Inferior parietal cortex (tissue), 1 donor: Measurements from ENCODE around the gene HMX1.

Experiments
- DNase-seq: peaks from one replicate; pipeline ENCODE4 v3.0.0-alpha.2; 2016; ENCODE audit errors: extremely low spot score

Gene HMX1

DNA sequence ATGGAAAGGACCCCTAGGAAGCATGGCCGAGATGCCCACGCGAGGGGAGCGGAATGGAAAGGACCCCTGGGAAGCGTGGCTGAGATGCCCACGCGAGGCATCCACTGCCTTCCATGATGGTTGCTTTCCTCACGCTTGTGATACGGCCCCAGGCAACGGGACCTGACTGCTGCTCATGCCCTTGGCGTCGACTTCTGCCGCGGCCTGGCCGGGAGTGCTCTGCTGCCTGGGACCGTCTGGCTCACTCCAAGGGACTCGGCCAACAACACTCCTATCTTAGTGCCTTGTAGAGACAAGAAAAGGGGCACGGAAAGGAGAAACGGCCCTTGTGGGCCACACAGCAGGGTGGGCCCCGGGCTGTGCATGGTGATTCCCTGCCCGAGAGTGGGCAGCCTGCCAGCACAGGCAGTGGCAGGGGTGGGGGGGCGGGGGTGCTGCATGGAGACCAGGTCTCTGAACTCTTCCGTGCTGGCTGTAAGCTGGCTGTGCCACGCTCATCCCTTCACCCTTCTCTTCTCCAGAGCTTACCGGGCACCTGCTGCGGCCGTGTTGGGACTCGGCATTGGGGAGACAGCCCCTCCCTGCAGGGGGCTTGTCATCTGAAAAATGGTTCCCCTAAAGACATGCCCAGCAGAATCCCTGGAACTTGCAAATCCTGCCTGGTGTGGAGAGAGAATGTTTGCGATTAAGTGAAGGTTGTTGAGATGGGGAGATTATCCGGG is 38.6 kb upstream of the HMX1 start:
- no peak for DNase-seq

DNA sequence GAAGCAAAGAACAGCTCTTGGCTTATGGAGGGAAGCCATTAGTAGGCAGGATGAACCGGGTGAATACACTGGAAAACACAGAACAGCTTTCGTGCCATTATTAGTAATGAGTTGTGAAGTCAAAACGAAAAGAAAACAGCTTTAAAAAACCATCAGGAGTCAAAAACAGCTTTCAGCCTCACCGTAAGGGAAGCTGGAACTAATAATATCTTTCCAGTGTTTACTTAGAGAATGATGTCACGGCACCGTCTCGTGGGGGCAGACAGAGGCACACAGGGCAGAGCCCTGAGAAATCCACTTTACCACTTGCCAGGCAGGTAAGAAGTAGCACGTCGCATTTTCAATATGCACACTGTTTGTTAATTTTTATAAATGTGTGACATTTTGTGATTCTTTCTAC is 37.9 kb upstream of the HMX1 start:
- no peak for DNase-seq

DNA sequence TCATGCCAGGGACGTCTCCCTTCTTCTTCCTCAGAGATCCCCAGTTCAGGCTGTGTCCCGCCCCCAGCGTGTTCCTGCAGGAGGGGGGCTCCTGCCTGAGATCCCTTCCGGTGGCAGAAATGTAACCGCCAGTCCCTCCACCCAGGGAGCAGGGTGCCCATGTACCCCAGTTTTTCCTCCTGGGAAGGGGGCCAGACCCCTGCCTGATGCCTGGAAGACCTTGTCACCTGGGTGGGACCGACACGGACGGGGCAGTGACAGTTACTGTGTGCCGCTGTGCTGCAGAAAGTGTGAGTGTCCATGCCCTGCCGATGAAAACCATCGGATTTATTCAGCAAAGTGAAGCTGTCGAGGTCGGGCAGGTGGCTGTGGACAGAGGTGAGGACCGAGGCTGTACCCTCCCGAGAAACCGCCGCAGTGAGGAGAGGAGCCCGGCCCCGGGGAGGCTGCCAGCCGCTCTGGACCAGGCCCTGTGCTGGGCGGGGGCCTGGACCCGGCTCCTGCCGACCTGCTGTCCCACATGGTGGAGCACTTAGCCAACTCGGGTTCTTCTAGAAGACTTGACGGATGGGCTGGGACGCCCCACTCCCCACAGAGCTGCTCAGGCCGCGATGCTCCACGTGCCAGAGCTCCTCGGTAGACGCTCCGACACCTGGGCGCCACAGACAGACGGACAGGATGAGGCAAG is 36.7 kb upstream of the HMX1 start:
- DNase-seq = no peak

DNA sequence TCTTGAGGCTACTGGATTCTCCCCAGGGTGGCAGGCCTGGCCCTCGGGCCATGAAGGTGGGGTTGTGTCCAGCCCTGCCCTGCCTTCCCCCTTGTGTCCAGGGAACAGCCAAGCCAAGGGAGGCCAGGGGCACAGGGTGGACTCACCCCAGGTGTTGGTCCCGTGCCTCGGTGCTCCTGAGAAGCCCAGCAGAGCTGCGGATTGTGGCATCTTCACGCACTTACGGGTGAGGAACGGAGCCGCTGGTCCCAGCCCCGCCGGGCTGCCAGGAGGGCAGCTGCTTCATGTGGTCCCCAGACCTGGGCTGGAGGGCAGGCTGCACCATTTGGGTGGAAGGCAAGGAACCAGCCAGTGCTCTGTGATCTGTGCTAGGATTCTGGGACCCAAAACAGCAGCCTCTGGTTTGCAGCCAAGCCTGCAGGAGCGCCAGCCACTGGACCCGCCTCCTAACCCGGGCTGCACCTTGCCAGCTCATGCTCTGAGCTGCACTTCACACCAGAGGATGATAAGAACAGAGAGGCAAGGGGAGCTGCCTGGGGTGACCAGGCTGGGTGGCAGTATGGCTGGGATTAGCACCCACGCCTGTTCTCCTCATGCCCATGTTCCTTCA is 36.1 kb upstream of the HMX1 start:
- no peak for DNase-seq

DNA sequence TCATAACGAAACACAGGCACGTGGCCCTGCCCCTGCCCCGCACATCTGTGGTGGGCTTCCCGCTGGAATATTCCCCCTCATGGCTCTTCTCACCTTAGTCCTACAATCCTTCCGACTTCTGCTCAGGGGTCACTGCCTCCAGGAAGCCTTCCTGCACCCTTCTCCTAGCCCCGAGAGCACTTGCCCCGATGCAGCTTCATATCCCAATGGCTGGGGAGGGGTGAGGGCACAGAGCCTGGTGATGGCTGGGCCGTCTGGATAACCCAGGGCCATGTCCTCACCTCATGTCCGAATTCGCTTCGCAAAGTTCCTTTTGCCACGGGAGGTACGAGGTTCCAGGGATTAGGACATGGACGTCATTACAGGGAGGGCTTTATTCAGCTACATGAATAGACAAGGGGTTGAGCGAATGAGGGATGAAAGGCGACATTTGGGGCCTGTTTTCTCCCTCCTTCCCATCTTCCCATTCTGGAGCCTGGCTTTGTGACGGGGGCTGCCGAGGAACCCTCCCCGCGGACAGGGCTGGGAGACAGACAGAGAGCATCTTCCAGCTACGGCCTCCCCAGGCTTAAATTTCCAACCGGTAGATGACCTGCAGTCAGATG is 35.5 kb upstream of the HMX1 start:
- DNase-seq = no peak

DNA sequence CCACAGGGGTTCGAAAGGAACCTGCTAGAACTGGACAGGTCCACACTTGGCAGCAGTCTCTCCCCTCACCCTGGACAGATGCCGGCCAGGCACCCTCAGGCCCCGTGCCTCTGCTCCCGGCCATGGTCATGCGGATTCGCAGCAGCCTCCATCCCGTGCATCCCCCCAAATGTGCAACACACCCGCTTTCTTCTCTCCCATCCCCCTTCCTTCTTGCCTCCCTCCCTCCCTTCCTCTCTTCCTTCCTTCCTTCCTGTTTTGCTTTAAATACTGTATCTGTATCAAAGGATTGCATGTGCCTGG is 35.0 kb upstream of the HMX1 start:
- DNase-seq = no peak

DNA sequence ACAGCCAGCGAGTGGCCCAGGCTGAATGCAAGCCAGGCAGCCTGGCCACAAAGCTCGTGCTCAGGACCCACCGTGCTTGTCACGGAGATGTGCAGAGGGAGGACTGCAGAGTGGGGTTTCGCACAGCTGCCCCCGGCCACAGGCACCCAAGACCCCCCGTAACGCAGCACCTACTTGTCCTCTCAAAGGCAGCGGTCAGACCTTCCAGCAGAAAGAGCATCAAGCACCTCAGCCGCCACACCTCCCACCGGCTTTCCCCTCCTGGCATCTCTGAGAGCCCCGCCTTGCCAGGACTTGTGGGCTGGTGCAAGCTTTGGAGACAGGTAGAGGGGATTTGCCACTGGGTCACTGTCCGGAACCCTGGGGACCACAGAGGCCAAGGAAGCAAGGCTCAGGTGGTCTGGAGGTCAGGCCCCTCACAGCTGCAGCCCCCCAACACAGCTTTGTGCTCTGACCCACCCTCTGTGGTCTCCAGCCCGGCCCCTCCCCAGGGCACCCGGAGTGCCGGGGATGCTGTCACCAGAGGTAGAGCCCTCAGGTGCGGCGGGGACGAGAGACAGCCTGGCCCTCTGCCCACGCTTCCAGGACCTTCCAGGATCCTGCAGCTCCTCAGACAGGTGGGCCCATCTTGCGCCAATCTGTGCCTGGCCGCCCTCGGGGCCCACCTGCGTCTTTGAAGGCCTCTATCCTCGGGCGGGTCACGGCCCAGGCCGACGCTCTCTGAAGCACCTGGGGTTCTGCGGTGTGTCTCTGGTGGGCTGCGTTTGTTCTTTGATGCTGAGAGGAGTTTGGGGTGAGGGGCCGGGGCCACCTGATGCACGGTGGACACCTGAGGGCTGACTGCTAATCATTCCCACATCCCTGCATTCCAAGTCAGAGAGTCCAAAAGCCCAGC is 34.4 kb upstream of the HMX1 start:
- DNase-seq = no peak

DNA sequence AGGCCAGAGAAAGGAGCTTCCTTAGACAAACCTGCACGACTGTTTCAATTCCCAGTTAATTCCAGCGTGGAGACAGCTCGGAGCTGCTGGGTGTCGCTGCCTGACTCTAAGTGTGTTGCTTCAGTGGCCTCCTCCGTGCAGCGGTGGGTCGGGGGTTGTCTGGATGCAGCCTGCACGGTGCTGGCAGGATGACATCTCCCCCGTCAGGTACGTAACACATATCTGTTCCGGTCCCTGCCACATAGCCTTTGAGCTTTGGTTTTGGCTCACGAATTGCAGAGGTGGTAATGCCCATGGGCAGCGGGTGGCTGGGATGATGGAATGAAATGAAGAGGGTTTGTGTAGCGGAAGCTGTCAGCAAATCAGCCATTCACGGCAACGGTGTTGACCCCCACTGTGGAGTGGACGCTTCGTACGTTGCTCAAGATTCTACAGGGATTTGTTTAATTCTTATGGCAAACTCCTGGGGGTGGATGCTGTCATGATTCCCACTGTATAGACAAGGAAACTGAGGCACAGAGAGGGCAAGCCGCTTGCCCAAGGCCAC is 33.7 kb upstream of the HMX1 start:
- DNase-seq = no peak

DNA sequence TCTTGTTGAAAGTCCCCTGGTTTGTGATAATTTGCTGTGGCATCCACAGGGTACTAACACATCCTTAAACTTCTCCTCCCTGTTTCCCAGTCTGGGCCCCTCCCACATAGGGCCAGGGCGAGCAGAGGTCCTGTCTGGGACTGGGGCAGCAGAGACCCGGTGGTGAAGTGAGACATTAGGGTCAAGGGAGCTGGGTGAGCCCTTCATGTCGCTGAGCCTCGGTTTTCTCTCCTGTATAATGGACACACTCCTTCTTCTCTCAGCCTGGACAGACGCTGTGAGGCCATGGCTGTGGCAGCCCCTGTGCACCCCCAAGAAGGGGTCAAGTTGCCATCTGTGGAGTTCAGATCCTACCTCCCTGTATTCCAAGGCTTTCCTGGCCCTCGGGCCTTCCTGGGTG is 33.0 kb upstream of the HMX1 start:
- no peak for DNase-seq

DNA sequence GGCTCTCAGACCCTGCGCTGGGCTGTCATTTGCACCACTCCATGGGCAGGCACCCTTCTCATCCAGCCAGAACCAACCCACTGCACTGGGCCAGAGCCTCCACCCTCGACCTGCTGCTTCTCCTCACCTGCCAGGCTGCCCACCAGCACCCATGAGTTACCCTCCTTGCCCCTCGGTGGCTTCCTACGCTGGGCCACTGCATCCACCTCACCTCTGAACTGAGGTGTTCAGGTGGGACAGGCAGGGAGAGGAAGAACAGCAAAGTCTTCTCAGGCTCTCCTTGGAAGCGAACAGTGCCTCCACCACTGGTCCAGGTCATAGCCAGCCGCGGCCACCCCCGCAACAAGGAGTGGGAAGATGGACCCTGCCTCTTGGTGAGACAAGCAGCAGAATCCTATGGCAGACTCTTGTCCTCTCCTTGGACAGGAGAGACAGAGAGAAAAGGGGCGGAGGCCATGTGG is 32.4 kb upstream of the HMX1 start:
- no peak for DNase-seq

DNA sequence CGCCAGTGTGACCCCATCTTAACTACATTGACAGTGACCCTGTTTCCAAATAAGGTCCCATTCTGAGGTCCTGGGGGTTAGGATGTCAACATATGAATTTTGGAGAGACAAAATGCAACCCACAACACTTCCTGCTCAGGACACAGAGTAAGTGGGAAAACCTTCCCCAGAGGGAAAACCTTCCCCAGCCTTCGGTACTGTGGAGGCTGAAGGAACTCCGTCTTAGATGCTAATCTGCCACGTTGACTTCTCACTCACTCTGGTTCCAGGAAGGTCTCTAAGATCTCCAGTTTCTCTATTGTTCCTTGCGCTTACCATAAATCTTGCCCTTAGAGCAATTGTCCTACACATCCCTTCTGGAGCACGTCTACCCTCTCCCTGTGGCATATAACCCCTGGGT is 29.7 kb upstream of the HMX1 start:
- DNase-seq = no peak

DNA sequence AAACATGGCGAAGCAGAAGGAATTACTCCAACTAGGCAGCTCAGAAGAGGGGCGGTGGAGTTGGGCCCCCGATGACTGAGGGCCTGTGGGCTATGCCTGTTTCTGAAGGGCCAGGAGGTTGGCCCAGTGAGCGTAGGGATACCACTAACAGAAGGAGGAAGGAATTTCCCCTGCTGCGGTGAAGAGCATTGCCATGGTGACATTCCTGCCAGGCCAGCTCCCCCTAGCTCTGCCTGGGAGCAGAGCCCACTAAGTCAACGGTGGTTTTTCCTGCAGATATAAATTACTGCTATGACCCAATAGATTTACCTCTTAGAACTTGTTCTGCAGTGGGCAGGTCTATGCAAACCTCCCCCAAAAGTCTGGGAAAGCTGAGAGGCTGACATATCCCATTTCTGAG is 28.9 kb upstream of the HMX1 start:
- DNase-seq = no peak

DNA sequence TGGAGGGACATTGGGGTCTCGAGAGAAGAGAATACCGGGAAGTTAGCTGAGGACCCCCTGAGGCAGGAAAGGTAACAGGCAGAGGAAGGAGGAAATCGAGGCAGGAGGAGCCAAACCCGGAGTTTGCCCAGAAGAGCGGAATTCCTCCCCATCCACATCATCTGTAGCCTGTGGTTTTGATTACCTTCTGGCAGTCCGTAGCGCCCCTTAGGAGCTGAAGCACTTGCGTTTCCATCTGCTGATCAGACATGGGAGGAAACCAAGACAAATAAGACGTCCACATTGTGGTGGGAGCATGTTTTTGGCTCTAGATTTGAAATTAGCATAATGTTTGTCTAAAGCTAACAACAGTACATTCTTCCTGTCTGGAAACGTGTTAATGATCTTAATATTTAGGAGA is 26.8 kb upstream of the HMX1 start:
- DNase-seq = no peak

DNA sequence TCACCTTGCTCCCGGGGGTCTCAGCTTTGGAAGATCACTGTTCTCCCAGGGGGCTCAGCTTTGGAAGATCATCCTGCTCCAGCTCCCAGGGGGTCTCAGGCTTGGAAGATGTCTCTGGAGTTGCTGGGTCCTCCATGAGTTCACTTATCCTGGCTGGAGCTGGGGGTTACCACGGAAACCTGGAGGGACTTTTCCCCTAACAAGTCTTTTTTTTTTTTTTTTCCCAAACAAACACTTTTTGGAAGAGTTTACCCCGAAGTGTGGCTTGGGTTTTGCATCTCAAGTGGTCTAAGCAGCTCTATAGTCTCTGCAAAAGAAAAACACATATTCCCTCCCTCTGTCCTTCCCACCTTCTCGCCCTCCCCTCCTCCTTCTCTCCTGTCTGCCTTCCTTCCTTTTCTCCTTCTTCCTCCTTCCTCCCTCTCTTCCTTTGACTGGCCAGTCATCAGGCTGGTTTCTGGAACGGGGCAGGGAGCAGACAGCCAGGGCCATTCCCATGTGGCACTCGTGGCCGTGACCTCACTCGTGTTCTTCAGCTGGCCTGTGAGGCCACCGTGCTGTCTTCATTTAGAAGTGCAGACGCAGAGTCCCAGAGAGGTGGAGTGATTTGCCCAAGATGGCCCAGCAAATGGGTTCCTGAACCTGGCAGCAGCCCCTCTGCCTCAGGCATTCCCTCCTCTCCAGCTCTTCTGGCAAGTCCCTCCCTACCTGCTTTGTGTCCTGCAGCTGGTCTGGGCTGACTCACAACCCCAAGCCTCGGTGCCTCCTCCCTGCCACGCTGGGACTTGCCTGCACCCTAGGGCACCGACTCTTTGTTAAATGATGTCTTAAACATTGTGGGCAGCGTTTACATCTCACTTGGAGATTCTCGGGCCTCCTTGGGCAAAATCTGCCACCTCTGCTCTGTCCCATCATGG is 25.9 kb upstream of the HMX1 start:
- DNase-seq = no peak

DNA sequence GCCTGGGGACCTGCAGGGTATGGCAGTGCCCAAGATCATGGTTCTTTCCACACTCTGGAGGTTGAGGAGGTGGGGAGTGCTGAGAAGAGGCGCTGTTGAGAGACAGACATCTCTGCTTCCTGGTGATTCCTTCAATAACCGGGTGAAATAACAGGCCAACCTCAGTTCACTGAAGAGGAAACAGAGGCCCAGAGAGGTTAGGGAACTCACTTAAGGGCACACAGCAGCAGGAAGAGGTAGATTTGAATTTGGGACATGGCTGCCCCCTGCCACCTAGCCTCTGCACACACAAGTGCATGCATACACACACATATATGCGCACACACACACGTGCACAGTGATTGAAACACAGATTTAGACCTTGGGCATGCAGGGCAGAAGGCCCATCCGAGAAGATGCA is 24.9 kb upstream of the HMX1 start:
- no peak for DNase-seq

DNA sequence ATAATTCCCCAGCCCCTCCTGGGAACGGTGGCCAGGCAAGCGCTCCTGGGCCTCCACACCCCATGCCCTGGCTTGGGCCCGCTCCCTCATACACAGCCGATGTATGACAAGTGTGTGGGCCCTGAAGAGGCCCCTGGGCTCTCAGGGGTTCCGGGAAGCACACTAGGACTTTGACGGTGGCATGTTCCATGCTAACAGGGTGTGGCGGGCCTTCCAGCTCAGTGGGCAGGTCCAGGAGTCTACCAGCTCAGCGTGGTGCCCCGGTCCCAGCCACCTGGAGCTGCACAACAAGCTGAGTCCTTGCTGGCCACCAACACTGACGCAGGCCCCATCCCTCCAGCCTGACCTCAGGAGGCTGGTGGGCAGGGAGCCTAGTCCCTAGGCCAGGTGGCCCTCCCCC is 24.4 kb upstream of the HMX1 start:
- DNase-seq = no peak

DNA sequence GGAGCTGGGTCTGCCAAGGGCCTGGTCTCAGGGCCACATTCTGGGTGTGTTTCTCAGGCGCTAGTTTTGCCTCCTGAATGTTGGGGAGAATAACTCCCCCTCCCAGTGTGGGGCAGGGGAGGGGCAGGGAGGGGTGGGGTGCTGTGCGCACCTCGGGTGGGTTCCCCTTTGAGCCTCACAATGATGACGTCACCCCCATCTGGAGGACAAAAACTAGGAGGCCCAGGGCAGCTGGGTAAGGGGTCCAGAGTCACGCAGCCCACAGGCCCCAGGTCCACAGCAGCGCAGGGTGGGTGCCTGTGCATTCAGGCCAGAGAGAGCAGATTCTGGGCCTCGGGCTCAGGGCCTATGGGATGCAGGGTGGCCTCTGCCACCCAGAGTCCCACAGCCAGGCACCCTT is 23.7 kb upstream of the HMX1 start:
- DNase-seq = no peak

DNA sequence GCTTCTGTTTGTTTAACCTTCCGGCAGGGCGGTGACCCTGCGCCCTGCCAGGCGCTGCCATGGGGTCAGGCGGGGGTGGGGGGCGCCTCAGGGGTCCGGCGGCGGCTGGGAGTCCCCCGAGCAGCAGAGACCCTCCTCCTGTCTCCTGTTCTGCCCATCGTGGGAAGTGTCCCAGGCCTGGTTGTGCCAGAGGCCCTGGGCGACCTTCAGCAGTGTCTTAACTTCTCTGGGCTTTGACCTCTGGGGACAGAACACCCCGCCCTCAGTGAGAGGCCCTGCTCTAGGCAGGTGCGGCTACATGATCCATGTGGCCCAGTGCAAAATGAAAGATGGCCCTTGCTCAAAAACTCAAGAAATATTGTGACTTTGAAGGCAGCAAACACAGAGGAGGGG is 22.8 kb upstream of the HMX1 start:
- DNase-seq = no peak

DNA sequence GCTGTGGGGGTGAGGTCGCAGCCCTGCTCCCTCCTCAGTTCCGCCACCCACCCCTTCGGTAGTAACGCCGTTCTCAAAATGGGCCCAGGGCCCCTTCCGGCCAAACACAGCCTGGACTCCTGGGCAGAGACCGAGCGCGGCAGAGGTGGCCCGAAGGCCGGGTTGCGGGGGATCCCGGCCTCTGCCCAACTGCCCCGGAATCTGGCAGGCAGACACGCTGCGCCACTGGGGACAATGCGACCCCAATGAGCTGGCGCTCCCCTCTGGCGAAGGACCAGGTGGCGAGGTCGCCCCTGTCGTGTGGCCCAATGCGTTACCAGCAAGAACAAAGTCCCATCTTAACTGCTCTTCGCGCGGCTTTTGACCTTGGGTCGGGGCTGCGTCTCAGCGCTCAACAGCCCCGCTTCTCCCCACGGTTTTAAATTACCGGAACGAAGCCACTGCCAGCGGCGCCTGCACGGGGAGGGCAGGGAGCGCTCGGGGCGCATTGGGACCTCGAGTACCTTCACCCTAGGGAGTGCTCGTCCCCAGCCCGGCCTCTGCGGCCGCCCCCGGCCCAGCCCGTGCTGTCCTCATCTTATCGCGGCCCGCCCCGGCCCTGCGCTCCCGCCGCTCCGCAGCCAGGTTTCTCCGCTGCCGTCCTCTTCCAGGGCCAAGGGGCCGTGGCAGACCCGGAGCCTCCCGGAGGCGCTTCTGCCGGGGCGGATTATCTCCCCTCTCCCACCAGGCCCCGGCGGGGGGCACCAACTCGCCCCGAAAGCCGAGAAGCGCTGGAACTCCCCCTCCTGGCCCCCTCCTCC is 22.2 kb upstream of the HMX1 start:
- no peak for DNase-seq

DNA sequence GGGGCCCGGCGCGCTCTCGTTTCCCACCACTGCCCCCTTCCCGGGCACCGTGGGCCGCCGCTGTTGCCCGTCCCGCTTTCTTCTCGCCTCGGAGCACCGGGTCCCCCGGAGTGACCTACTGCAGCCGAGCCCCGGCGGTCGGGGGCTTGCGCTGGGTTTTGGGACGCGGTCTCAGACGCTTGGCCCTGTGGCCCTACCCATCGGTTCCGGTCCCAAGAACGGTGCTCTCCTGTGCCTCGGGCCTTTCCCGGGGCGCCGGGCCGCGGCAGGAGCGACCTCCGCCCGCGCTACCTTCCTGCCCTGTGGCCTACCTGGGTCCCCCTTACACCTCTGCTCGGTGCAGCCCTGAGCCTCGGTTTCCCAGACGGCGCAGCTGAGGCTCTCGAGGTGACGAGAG is 21.6 kb upstream of the HMX1 start:
- no peak for DNase-seq
